SKM-1 treated with dmso at 0.1 percent for 144 hours (cell line): Measurements from ENCODE around the gene CYP2W1.
"Not testable (repeated sequence)": the region's sequence is repeated elsewhere in the genome, so short reads cannot be mapped to it uniquely, and the experiment has no call there.

Experiments
- DNase-seq: peaks from one replicate; lab custom pipeline; 2025; ENCODE audit not compliant: unreplicated experiment; lab: John Stamatoyannopoulos, UW

Gene CYP2W1

DNA sequence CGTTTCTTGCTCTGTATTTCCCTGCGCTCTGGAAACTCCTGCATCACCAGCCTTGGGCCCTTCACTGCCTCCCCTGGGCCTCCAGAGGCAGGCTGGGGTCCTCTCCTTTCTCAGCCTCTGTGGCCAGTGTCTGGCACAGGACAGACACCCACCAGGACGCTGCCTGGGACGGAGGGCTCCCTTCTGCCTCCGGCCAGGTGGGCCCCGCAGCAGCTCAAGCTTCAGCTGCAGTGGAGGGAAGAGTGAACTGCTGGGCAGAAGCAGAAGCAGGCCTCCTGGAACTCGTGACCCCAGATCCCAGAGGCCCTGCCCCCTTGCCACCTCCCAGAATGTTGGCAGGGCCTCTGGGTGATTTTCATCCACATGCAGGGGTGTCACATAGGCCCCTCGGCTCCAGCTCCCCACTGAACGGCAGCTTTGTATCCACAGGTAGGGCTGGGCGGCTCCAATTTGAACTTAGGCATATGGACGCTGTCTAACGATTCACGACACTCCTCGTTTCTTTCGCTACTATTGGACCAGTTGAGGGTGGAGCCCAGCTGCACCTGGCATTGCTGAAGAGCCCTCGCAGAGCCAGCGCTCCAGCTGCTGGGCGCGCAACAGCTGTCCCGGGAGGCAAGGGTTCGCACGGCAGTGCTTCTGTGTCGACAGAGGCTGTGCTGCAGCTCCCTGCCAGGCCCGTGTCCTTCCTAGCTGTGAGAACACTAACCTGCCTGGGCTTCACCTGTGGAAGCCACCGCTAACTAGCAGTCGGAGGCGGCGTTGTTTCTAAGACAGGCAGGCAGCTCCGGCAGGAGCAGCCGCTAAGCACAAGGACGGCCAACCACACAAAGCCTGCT, 43.0 kb downstream of the CYP2W1 start:
- DNase-seq = no peak

DNA sequence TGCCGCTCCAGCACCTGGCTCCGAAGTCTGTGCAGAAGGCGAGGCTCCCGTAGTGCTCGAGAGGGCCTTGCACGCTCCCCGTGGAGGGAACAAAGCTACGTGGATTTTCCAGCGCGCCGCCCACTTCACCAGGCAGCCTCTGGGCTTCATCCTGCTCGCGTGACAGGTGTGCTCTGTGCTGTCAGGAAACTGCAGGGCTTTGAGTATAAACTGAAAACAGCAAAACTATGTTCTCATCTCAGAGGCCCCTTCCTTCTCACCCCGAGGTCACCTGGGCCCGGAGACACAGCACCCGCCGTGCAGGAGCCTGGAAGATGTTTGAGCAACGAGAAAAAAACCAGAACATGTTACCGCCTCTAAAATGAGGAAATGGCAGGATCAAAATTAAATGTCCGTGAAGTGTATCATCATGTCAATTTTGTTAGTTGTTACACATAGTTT, 43.8 kb downstream of the CYP2W1 start:
- DNase-seq = no peak

GRCh38 chr7:1027242-1028043, 44.5 kb downstream of the CYP2W1 start:
- DNase-seq = no peak

- peak; percentile 75 for DNase-seq
These were observed 45.2 kb downstream of the CYP2W1 start for GRCh38 chr7:1028044-1028770.

GRCh38 chr7:1028775-1029636, 46.0 kb downstream of the CYP2W1 start:
- peak; percentile 82 for DNase-seq

DNA sequence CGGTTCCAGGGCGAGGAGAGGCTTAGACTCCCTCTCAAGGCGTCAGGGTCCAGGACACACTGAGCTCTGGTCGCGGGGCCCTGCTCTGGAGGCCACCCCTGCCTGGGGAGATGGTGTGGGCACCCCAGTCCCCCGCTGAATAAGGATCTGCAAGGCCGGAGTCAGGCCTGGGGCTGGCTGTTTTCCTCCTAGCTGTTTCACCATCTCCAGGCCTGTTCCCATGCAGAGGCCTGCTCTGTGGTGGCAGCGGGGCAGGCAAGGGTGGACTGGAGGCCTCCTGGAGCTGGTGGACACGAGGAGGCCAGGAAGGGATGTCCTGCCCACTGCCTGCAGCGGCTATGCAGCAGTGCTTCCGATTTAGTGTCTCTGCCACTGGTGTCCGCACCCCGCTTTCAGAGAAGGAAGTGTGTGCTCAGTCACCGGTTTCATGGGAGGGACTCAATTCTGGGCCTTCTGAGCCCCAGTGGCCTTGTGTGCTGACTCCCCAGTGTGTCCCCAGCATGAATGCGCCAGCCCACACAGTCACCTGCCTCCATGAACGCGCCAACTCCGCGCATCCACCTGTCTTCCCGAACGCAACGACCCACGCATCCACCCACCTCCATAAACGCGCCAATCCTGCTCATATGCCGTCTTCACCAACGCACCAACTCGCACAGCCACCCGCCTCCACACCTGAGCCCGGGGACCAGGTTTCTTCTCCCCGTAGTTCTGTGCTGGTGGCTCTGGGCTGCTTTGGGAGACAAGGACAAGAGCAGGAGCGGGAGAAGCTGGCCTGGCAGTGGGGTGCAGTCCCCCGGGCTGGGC, 46.9 kb downstream of the CYP2W1 start:
- DNase-seq = no peak

GRCh38 chr7:1030444-1031070, 47.6 kb downstream of the CYP2W1 start:
- no peak for DNase-seq

DNA sequence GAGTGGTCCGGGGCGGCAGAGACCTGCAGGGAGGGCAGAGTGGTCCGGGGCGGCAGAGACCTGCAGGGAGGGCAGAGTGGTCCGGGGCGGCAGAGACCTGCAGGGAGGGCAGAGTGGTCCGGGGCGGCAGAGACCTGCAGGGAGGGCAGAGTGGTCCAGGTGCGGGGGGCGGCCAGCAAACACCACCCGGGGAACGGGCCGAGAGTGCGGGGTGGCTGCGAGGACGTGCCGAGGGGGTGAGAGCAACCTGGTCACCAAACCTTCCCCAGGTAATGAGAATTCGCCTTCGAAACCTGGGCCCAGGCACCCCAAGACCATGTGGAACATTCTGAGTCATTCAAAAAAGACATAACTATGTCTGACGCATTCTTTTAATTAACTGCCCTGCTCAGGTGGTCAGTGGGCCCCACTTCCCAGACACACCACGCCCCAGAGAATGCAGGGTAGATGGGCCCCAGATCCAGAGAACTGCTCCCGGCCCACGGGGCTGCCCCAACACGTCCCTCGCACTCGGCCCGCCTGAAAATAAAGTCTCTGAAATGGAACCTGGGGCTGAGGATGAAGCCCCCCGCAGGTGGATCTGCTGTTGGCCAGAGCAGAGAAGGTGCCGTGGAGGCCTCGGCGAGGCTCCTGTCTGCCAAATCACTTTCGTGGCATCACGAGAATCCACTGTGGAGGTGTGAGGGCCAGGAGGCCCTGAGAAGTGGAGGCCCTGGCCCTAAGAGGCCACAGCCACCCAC, 48.9 kb downstream of the CYP2W1 start:
- DNase-seq = no peak

- DNase-seq = no peak
These were observed 49.7 kb downstream of the CYP2W1 start for GRCh38 chr7:1032536-1033181.

- DNase-seq = no peak
These were observed 50.7 kb downstream of the CYP2W1 start for GRCh38 chr7:1033546-1034145.

- DNase-seq = not testable (repeated sequence)
These were observed 51.8 kb downstream of the CYP2W1 start for GRCh38 chr7:1034769-1035168.

GRCh38 chr7:1036164-1036928, 53.4 kb downstream of the CYP2W1 start:
- not testable (repeated sequence) for DNase-seq
